Activated CD8-positive, alpha-beta memory T cell treated with anti-CD3 and anti-CD28 coated beads, Interleukin-2, amount 50 U/mL, for 4 hours (primary cell): ENCODE data around the gene COL8A1.
"Not testable (repeated sequence)": the region's sequence is repeated elsewhere in the genome, so short reads cannot be mapped to it uniquely, and the experiment has no call there.

Experiments used
- DNase-seq: peaks from one replicate; pipeline ENCODE4 v3.0.0-alpha.2; 2020

COL8A1 gene

DNA sequence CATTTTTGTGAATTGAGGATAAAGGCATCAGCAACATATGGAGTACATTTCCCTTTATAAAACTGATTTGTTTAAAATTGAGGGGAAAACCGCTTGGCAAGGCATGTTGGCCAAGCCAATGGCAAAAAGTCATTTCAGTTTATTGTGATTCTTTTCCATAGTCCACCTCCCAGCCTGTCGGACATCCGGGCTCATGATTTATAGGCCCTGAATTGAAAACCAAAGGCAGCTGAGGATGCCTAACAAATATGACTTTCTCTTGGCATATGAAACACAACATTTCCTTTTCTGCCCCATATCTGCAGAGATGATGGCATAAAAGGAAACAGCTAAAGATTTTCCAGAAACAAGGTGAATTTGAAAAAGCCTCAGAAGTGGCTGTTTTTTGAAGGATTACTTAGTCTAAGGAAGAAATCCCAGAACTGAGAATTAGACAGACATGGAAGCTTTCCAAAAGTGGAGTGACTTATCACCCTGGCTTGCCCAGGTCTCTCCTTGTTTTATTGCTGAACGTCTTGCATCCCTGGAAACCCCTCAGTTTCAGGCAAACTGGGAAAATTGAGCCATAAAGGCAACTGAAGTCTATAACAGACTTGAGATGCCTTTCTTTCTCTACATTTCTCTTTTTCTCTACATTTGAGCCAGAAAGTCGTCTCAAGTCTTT lies 74.0 kb downstream of the COL8A1 start:
- DNase-seq, result no peak

DNA sequence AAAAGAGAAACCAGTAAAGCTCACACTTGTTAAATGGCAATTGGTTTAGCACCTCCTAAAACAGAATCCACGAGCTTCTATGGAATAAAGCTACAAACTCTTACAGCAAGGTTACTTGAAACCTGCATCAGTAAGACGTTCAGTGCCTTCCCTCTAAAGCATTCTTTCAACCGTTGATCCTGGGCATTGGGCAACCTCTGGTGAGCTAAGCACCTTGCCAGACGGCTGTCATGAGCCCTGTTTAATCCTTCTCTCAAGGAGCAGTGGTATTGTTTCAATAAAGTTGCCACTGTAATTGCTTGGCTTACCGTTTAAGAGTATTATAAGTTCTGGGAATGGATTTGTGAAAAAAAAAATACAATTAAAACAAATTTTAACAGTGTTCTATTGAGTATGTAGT lies 75.0 kb downstream of the COL8A1 start:
- no peak for DNase-seq

DNA sequence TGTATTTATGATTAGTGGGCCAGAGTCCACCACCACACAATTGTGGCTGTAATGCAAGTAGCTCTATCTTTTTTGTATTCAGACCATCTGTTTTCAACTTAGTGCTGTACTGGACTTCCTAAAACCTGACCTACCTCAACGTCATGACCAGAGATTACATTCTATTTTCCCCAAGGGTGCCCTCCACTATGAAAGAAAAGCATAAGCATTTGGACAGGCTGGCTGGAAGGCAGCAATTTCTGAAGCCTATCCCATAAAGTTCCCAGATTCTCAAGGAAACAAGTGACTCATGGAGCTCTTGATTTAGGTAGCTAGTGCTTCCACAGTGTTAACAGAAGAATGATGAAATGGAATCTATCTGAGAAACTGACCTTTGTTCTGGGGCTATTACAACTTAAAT lies 75.8 kb downstream of the COL8A1 start:
- DNase-seq, result no peak

DNA sequence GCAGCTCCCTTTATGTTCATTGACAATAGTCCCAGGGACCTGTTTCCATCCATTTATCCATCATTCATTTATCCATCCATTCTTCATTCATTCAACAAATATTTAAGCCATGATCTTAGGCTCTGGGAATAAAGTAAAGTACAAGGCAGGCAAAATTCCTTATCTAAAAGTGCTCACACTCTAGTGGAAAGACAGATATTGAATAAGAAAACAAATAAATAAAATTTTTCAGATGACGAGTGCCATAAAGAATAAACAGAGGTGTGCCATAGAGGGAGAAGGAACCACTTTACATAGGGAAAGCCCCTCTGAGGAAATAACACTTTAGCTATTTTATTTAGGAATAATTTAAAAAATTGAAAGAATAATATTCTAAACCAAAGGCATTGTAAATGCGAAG lies 76.2 kb downstream of the COL8A1 start:
- no peak for DNase-seq

DNA sequence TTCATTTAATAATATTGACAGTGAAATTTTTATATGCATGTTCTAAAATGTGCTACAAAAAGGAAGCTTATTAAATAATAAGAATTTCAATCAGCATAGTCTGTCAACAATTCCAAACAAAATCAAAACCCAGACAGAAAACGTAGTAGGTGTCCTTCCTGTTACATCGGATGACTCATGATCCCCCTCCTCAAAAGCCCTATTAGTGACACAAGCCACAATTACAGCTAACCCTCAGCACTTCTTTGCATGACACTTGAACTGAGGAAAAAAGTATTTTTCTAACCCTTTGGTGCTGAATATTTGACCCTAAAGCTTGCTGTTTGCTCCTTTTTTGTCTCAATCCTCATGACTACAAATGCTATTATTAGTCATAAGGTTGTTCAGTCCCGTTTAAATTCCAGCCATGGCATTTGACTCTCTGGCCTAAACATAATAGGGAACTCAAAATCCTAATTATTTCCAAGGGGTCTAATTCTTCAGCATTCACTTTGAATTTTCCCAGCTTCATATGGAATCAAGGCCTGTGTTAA lies 78.1 kb downstream of the COL8A1 start:
- DNase-seq, result no peak

DNA sequence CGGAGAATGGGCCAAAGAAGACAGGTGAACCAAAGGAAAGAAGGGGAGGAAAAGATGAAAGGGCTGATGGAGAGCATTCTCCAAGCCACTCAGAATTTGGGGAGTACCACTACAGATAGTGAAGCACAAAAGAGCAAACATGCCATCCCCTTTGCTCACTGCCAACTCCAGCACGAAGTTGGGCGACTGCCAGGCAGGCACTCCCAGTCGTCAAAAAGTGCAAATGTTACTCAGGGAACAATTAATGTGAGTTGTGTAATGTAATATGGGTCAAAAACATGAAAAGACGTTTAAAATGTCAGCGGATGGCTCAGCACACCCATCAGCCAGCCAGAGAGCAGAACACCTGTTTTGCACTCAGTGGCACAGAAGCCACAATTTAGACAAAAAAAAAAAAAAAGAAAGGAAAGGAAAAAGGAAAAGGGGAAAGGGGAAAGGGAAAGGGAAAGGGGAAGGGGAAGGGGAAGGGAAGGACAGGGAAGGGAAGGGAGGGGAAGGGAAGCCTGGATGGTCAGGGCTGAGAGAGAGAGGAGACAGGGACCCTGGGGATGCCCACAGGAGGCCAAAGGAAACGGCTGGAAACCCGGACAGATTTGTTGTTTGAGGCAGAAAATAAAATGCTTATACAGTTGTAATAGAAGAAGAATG lies 82.7 kb downstream of the COL8A1 start:
- DNase-seq, result no peak

DNA sequence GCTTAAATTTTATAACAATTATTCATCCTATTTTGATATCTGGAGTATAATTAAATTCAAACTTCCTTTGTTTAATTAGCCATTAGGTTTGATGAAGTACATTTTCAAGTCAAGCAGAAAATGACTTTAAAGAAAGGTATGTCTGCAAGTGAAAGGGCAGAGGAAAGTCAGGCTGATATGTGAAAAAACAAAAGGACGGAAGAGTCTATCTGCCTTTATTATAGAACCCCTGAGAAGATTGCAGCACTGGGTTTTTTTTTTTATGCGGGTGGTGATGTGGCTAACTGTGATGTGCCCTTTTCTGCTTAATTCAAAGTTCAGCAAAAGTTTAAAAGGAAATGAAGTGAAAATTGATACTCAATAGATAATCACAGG lies 83.2 kb downstream of the COL8A1 start:
- DNase-seq, result no peak

DNA sequence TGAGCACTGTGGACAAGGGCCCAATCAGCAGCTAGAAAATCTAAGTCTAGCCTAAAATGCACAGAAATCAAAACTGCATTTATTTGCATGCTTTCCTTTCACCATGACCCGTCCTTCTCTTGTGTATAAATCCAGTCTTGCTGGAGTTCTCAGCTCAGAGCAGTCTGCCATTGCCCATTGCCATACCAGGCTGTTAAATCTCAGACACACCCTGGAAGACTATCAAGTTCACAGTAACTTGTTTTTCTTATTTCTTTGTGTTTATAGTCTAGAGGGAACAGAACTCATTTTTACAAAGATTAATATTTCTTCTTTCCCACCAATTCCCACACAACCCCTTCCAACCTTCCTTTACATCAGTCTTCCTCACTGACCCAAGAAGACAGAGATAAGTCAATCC lies 85.9 kb downstream of the COL8A1 start:
- no peak for DNase-seq

DNA sequence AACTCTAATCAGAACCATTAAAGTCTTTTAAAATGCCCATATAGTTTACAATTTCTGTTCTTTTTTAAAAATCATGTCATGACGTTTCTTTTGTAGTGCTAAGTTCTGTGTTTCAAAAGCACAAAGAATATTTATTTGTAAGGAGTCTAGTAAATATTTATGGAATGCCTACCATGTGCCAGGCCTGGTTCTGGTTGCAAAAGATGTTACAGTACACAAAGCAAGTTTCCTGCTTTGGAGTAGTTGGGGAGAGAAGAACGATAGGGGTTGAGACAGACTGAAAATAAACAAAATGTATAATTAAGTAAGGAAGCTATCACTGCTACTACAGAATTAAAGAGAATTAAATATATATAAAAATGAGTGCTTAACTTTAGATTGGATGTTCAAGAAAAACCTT lies 92.5 kb downstream of the COL8A1 start:
- no peak for DNase-seq

DNA sequence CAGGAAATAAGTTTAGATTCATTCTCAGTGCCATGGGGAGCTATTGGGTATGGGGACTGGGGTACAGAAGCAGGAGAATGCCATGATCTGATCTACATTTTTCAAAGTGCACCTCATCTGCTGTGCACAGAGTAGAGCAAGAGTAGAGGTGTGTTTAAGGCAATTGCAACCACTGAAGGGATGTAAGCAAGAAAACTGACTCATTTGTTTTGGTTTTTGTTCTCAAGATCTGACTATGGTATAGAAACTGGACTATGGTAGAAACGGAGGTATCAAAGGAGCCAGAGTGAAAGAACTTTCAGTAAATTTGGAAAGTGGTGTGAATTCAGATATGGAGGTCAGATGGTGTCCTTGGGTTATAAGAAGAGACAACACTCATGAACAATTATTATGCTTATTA lies 93.1 kb downstream of the COL8A1 start:
- DNase-seq, result no peak

DNA sequence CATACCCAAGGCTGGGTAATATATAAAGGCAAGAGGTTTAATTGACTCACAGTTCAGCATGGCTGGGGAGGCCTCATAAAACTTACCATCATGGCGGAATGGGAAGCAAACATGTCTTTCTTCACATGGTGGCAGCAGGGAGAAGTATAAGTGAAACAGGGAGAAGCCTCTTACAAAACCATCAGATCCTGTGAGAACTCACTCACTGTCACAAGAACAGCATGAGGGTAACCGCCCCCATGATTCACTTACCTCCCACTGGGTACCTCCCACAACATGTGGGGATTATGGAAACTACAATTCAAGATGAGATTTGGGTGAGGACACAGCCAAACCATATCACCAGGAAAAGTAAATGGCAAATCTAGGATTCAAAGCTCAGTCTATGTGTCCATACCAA lies 102.0 kb downstream of the COL8A1 start:
- not testable (repeated sequence) for DNase-seq

DNA sequence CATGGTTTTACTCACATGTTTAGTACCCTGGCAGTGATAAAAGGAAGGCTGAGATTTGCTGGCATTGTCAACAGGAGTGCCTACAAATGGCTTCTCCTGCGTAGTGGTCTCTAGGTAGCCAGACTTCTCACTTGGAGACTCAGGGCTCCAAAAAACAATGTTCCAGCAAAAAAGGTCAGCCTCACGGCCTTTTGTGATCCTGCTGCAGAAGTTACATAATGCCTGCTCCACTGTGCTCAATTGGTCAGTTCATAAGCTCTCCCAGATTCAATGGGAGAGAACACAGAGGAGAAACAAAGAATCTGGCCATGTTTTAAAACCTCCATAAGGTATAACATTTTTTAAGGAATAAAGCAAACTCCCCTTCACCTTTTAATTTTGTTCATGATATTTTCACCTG lies 103.2 kb downstream of the COL8A1 start:
- no peak for DNase-seq

DNA sequence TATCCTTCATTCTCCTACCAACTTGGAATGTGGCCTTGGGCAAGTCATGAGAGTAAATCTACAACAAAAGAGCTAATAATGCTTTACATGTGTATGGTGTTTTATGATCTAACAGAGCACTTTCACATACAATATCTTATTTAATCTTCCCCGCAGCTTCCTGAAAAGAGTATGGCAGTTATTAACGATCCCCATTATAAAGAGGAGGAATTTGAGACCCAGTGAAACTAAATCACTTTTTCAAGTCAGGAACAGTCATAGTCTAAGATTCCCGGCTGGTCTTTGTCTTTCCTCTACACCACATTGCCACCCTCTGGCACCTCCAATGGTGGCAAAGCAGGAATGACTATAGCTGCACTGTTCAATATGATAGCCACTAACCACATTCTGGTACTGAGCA lies 109.5 kb downstream of the COL8A1 start:
- DNase-seq, result no peak

DNA sequence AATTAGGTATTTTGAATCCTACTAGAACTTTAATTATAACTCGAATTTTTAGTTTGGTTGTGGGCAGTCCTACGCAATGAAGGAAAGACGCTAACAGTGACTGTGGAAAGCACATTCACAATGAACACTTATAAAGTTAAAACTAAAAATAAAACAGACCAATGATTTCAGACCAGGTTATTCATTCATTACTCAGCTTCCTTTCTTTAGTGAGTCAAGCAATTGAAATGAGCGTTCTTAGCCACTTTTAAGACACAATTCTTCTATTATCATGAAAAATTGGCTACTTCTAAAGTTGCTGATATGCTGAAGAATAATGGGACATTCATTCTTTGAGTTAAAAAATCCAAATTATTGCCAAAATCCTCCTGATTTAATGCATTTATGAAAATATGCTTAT lies 113.3 kb downstream of the COL8A1 start:
- DNase-seq, result no peak

DNA sequence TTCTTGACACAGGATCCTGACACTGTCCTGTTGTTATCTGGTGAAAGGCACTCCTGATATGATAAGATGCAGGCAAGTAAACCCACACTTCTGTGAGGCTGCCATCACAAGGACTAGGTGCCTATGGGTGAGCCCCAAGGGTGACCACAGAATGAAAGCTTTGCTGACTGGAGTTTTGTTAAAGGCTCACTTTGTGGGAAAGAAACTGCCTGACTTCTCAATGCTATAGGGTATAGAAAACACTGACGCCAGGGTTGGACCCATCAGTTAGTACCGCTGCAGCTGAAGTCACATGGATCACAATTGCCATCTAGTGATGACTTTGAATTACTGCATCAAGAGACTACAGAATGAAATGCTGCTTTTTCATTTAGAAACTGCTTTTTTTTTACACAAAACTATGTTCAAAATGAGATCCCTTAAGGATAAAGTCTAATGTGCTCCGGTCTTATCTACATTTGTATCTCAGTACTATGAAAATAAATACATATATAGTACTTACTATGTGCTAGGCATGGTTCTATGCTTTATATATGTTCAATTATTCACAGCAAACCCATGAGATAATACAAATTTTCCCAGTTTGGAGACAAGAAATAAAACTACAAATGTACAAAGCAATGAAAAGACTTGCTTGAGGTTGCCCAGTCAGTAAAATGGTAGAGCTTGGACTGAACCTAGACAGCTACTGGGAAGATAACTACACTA lies 115.0 kb downstream of the COL8A1 start:
- no peak for DNase-seq

DNA sequence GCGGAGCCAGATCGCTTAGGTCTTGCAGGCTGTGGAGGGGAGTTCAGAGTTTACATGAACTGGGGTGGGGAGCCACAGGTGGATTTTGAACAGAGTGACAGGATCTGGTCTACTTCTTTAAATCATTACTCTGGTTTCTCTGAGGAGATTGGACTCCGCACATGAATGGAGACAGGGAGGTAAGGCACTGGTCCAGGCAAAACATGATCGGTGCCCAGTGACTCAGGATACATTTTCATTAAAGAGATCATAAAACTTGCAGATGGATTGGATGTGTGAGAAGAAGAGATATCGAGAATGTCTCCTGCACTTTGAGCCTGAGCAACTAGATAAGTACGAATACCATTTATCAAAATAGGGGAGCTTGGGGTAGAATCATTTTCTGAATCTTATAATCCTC lies 117.4 kb downstream of the COL8A1 start:
- no peak for DNase-seq

DNA sequence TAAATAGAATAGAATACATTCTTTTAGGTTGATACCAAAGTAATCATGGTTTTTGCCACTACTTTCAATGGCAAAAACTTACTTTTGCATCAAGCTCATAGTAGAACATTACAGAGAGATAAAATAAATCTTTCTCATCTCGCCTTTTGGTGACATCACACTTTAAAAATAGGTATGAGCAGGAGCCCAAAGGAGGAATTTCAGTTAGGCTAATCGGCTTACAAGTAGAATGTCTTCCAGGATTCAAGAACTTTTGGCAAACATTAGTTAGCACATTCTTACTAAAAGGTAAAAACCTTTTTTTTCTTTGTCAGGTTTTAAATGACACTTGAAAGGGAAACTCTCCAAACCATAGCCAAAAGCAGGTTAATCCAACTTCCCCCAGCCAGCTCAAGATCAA lies 119.6 kb downstream of the COL8A1 start:
- DNase-seq, result no peak

DNA sequence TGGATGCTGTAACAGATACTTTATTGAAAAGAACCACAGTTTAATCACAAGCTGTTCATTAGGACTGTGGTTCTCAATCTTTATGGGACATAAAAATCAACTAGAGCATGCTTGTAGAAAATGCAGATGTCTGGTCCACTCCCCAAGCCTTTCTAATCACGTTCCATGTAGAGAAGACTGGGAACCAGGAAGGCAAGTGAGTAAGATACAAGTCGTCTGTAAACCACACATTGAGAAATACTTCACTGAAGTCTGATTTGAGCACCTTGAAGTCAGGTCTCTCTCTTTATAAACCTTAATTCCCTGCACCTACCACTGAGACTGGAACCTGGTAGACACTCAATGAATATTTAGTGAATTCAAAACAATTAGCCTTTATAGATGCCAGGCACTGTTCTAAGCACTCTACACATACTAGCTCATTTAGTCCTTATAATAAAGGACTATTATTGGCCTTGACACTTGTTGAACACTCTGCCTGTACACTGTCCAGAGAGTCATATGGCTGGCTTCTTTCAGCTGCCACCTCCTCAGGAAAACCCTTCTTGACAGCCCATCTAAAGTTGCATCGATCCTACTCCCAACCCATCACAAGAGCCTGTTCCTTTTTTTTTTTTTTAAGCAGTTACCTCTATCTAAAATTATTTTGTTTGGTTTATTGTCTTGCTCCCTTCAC lies 120.2 kb downstream of the COL8A1 start:
- no peak for DNase-seq

DNA sequence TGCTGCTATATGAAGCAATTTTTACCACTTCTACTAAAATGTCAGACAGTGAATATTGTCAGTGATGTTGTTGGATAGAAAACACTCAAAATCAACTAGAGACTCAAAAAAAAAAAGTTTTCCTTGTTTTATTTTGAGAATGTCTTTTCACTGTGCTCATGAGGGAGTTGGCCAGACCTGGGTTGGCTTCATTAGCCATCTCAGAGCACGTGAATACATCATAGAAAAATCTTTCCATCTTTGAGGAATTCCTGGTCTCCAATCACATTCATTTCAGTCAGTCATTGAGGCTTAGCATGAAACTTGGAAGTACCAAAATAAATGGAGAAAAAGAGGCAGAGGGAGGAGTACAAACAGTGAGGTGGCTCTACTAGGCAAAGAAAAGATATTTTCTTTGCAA lies 121.6 kb downstream of the COL8A1 start:
- no peak for DNase-seq

DNA sequence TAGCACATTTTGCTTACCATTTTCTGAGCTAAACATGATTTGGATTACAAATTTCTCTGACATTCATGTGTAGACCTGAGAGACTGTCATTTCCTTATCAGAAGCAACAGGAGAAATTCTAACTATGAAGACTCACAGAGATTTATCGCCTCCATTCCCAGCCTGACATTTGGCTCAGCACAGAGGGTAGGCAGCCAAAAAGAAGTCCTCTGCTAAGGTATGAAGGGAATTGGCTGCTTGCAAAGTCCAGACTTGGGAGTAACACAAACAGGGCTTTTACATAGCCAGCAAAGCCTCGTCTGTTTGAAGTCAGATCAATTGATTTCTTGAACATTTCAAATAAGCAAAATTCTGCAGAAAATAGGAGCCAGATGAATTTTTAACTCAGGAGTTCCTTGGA lies 122.2 kb downstream of the COL8A1 start:
- no peak for DNase-seq

DNA sequence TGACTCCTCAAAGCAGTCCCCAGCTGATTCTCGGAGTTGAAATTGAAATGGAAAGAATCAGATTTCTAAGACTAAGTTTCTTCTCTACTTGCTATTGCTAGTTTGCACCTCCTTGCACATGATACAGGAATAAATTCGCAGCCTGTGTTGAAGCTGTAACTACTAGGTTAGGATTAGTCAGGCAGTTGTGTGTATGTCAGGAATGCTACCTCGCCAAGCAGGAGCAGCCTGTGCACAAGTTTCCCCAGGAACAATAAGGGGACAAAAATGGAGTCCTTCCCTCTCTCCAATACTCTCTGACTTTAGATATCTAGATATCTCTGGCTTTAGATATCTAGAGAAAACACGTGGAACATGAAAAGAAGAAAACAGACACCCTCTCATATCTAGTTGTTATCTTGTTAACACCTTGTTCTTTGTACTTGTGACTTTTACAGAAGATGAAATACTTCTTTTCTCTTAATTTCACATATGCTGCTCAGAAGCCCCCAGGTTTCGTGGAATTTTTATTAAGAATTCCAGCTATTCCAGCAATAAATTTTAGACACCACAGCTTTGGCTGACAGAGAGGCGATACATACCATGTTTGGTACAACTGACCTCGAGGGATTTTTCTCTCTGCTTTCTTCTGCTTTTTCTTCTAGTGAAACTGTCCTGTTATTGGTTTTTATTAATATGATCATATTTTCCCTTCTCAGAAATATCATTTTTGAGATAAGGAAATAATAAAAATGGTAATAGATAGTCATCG lies 123.2 kb downstream of the COL8A1 start:
- no peak for DNase-seq

DNA sequence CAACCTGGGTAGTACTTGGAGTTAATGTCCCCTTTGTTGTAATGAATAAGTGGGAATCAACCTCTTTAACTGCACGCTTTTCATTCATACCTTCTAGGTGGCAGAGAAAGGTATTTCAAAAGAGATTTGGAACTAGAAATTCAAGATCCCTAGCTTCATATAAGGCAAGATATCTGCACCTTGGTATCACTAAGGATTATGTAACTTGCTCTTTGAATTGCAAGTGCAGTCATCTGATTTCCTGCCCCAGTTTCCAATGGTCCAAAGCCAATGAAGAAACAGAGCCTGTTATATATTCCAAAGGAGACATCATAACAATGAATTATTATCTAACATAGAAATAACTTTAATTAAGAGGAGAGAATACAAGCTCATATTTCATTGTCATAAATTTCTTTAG lies 124.5 kb downstream of the COL8A1 start:
- DNase-seq, result no peak

DNA sequence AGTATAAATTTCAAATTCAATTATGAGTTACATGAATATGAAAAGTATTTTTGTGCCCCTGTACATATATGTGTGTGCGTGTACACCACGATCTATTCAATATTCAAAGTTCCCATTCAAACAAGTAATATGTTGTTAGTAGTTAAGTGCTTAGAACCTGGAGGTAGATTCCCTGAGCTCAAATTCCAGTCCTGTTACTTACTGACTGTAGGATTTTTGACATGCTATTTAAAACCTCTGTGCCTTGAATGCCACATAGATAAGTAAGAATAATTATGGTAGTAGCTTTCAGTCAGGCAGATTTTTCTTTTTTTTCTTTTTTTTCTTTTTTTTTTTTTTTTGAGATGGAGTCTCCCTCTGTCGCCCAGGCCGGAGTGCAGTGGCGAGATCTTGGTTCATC lies 126.0 kb downstream of the COL8A1 start:
- DNase-seq, result no peak
